DND-41 (cell line): Measurements from ENCODE around the gene FOXO6.

Experiments used
- ATAC-seq: fragments of 200-7000 bp; cut with Tn5 transposase; 3 replicates; pipeline ENCODE4 v1.9.1; 2021; ENCODE audit warnings: low read depth; ENCODE audit not compliant: insufficient read depth
- DNase-seq: peaks from one replicate; pipeline ENCODE4 v3.0.0-alpha.2; 2020
- H2AFZ ChIP-seq: 2 replicates; pipeline ENCODE4 v1.6.0; 2012; ENCODE audit warnings: low read depth, low read length
- H3K27ac ChIP-seq: 2 replicates; pipeline ENCODE4 v1.5.1; 2012; ENCODE audit warnings: low read length, inconsistent platforms
- H3K27me3 ChIP-seq: fragments of 200-600 bp; sonication (generic); 2 replicates; pipeline ENCODE4 v1.6.0; 2012; ENCODE audit warnings: low read length, mild to moderate bottlenecking, inconsistent platforms; ENCODE audit not compliant: insufficient read depth, poor library complexity
- H3K36me3 ChIP-seq: 2 replicates; pipeline ENCODE4 v1.5.1; 2012; ENCODE audit warnings: low read length, inconsistent platforms; ENCODE audit not compliant: insufficient read depth
- H3K4me1 ChIP-seq: 2 replicates; pipeline ENCODE4 v1.5.1; 2012; ENCODE audit warnings: mild to moderate bottlenecking, low read length; ENCODE audit not compliant: insufficient read depth
- H3K4me2 ChIP-seq: 2 replicates; pipeline ENCODE4 v1.6.0; 2012; ENCODE audit warnings: mild to moderate bottlenecking, moderate library complexity, low read length, inconsistent platforms; ENCODE audit not compliant: insufficient read depth
- H3K4me3 ChIP-seq, 2 experiments: fragments of 200-600 bp in 1 of 2; shearing (Covaris generic) in 1 of 2; 2 replicates each; pipeline ENCODE4 v1.5.1; 2012 to 2016; ENCODE audit warnings: inconsistent platforms in 2 of 2, low read length in 2 of 2, mild to moderate bottlenecking in 2 of 2, low read depth in 1 of 2, moderate library complexity in 1 of 2
- H3K79me2 ChIP-seq: 2 replicates; pipeline ENCODE4 v1.6.0; 2012; ENCODE audit warnings: low read length, inconsistent platforms; ENCODE audit not compliant: insufficient read depth
- H3K9ac ChIP-seq: 2 replicates; pipeline ENCODE4 v1.6.0; 2012; ENCODE audit warnings: low read depth, mild to moderate bottlenecking, inconsistent platforms, low read length, moderate library complexity
- H3K9me3 ChIP-seq: 2 replicates; pipeline ENCODE4 v1.5.1; 2012; ENCODE audit warnings: low read length, moderate library complexity, mild to moderate bottlenecking, inconsistent platforms; ENCODE audit not compliant: insufficient read depth, severe bottlenecking
- H4K20me1 ChIP-seq: 2 replicates; pipeline ENCODE4 v1.6.0; 2012; ENCODE audit warnings: low read length; ENCODE audit not compliant: insufficient read depth
- CTCF ChIP-seq: IDR thresholded peaks from 2 replicates; pipeline ENCODE4 v1.5.1; 2012; ENCODE audit warnings: borderline replicate concordance, low read length, moderate library complexity, mild to moderate bottlenecking; ENCODE audit not compliant: poor library complexity, severe bottlenecking; ENCODE audit errors: extremely low read depth
- EZH2 ChIP-seq: IDR thresholded peaks from 3 replicates; pipeline ENCODE4 v1.6.1; 2012; ENCODE audit warnings: borderline replicate concordance, low read depth, mild to moderate bottlenecking, moderate library complexity, low read length, inconsistent platforms; ENCODE audit not compliant: severe bottlenecking

FOXO6 gene

GRCh38 chr1:41401899-41402298 lies 40.7 kb downstream of the FOXO6 start:
- H3K4me3 ChIP-seq, result no peak overlapping the region
- H3K9me3 ChIP-seq, result no peaks in the 10 kb centered on the region
- TF ChIP-seq EZH2 (no peak), CTCF (no peak)
- H3K27me3 ChIP-seq, result no peaks in the 10 kb centered on the region
- DNase-seq, result no peak
- peaks cover 5% of the 10 kb centered on the region; the same call in 1 of the 2 replicates for H4K20me1 ChIP-seq
- no peaks in the 10 kb centered on the region for H3K79me2 ChIP-seq
- no peak overlapping the region for H3K9ac ChIP-seq
- ATAC-seq, result no peak
- peaks cover 16% of the 10 kb centered on the region for H3K4me1 ChIP-seq
- no peak overlapping the region for H3K4me2 ChIP-seq
- H3K27ac ChIP-seq, result no peak overlapping the region
- H3K36me3 ChIP-seq, result no peaks in the 10 kb centered on the region
- H2AFZ ChIP-seq, result no peak overlapping the region

- Histone ChIP-seq H3K9ac (no peak overlapping the region), H3K27me3 (peaks cover 12% of the 10 kb centered on the region), H3K4me1 (peaks cover 16% of the 10 kb centered on the region), H4K20me1 (peaks cover 3% of the 10 kb centered on the region; the same call in 1 of the 2 replicates), H3K36me3 (no peaks in the 10 kb centered on the region), H3K9me3 (no peaks in the 10 kb centered on the region), H3K27ac (no peak overlapping the region), H3K79me2 (no peaks in the 10 kb centered on the region), H2AFZ (peak overlapping the region; percentile 30; the same call in 1 of the 2 replicates), H3K4me3 (no peak overlapping the region), H3K4me2 (peak overlapping the region; percentile 57)
- TF ChIP-seq EZH2, result no peak
- TF ChIP-seq CTCF, result no peak
- peak; percentile 71 for DNase-seq
- peak; percentile 87 for ATAC-seq
These were observed 43.1 kb downstream of the FOXO6 start for GRCh38 chr1:41404308-41404761.

GRCh38 chr1:41407664-41408252 lies 46.5 kb downstream of the FOXO6 start:
- DNase-seq (no peak), ATAC-seq (no peak)
- Histone ChIP-seq H4K20me1 (peaks cover 3% of the 10 kb centered on the region; the same call in 1 of the 2 replicates), H3K36me3 (no peaks in the 10 kb centered on the region), H3K27ac (no peak overlapping the region), H3K9me3 (no peaks in the 10 kb centered on the region), H3K4me2 (no peak overlapping the region), H3K79me2 (no peaks in the 10 kb centered on the region), H3K27me3 (peaks cover 19% of the 10 kb centered on the region), H3K4me3 (no peak overlapping the region), H2AFZ (no peak overlapping the region), H3K9ac (no peak overlapping the region), H3K4me1 (peaks cover 16% of the 10 kb centered on the region)
- TF ChIP-seq CTCF (no peak), EZH2 (no peak)
